ENCODE results near the gene RNF223. TPM values are rescaled to one million over a fixed set of nuclear protein-coding genes. Genes with fewer than 3 reads are reported as not detected.

RNF223 gene
- total and polyA plus RNA-seq, 8 donors: 1.4 to 8.1 (median 3.4) TPM; not detected in 3

- no peak overlapping the region for H3K27ac ChIP-seq
- no peak for TF ChIP-seq POLR2AphosphoS5 (IDR thresholded peaks at IDR 0.05)
- no peak for TF ChIP-seq CTCF (IDR thresholded peaks at IDR 0.05)
- no peak for TF ChIP-seq EP300 (IDR thresholded peaks at IDR 0.05)
- no peak for TF ChIP-seq POLR2A (IDR thresholded peaks at IDR 0.05)
- no peak overlapping the region for H3K4me3 ChIP-seq
- no peak for DNase-seq
- intact Hi-C loops (cut with DNase I; ENCODE audit: low total_unique reads): no loop called here
- 66 to 91% (median 84%) methylated on average over 7 to 10 of the region's 10 CpGs for WGBS, 5 donors
- H3K9me3 ChIP-seq: no peaks in the 10 kb centered on the region
- H3K4me1 ChIP-seq: peaks cover 14 to 21% (median 18%) of the 10 kb centered on the region in 4 donors
- peaks cover 18 to 58% (median 52%) of the 10 kb centered on the region in 4 donors for H3K36me3 ChIP-seq
- peaks cover 0 to 29% (median 7%) of the 10 kb centered on the region in 3 donors for H3K27me3 ChIP-seq
These were observed 31.3 kb downstream of the RNF223 start for GRCh38 chr1:1042835-1043234.

- intact Hi-C loops (cut with DNase I; ENCODE audit: low total_unique reads): no loop called here
- TF ChIP-seq EP300 (IDR thresholded peaks at IDR 0.05) (no peak), POLR2AphosphoS5 (IDR thresholded peaks at IDR 0.05) (no peak), POLR2A (IDR thresholded peaks at IDR 0.05) (no peak), CTCF (IDR thresholded peaks at IDR 0.05) (no peak)
- WGBS, 5 donors: 60 to 95% (median 90%) methylated on average over 3 to 25 of the region's 25 CpGs
- DNase-seq: no peak
- Histone ChIP-seq H3K4me3 (no peak overlapping the region), H3K9me3 (no peaks in the 10 kb centered on the region), H3K27ac (no peak overlapping the region), H3K36me3 (peaks cover 9 to 54% (median 42%) of the 10 kb centered on the region in 4 donors), H3K27me3 (peaks cover 0 to 37% (median 7%) of the 10 kb centered on the region in 3 donors), H3K4me1 (peaks cover 14 to 24% (median 19%) of the 10 kb centered on the region in 4 donors)
These were observed 32.2 kb downstream of the RNF223 start for GRCh38 chr1:1041873-1042272.

- peak overlapping the region in 3 of 4 donors; percentile 14 to 23 (median 22) for H3K4me3 ChIP-seq
- no peak overlapping the region for H3K27ac ChIP-seq
These were observed 33.0 kb downstream of the RNF223 start for GRCh38 chr1:1041092-1041523.

More at GRCh38 chr1:1041092-1041523, 33.0 kb downstream of the RNF223 start:
- Histone ChIP-seq H3K4me1 (peaks cover 14 to 24% (median 19%) of the 10 kb centered on the region in 4 donors), H3K9me3 (no peaks in the 10 kb centered on the region), H3K36me3 (peaks cover 3 to 54% (median 34%) of the 10 kb centered on the region in 4 donors), H3K27me3 (peaks cover 0 to 45% (median 7%) of the 10 kb centered on the region in 3 donors)
- no peak for TF ChIP-seq CTCF (IDR thresholded peaks at IDR 0.05)
- intact Hi-C loops (cut with DNase I; ENCODE audit: low total_unique reads): no loop called here
- peak in 1 of 2 donors; percentile 58 for DNase-seq
- WGBS, 5 donors: 55 to 92% (median 74%) methylated on average over 26 to 54 of the region's 60 CpGs

All from stomach (tissue), 9 donors.